GM10248 (cell line): ENCODE data around the gene RPH3AL.

ENCODE experiments used
- CTCF ChIA-PET: fragments of 300-600 bp; sonication (Branson Sonifier 250); formaldehyde crosslinking; extraction: SDS; loops from one replicate; lab custom pipeline; 2021; ENCODE audit warnings: antibody characterized with exemption; lab: Yijun Ruan, JAX
- POLR2A ChIA-PET: fragments of 350-650 bp; sonication (Branson Sonifier 250); formaldehyde crosslinking; extraction: SDS; loops from one replicate; lab custom pipeline; 2020; ENCODE audit warnings: antibody characterized with exemption; lab: Yijun Ruan, JAX
- DNase-seq: peaks from one replicate; pipeline ENCODE4 v3.0.0; 2012; ENCODE audit errors: extremely low spot score
- TF ChIP-seq, protein P1 (sequence below): IDR thresholded peaks from 2 replicates; pipeline ENCODE4 v1.5.1; 2012; ENCODE audit warnings: mild to moderate bottlenecking, low read depth; ENCODE audit errors: extremely low read depth, missing control alignments, control extremely low read depth

Gene RPH3AL

GRCh38 chr17:181245-182049, 171.2 kb downstream of the RPH3AL start, which contains the start of gene DOC2B:
TSS of gene DOC2B (minus strand) at chr17:181650. CDS start at chr17:181479, 171 bp downstream.
- POLR2A ChIA-PET, result no interaction called here
- no peak for DNase-seq
- CTCF ChIA-PET, result no interaction called here

DNA sequence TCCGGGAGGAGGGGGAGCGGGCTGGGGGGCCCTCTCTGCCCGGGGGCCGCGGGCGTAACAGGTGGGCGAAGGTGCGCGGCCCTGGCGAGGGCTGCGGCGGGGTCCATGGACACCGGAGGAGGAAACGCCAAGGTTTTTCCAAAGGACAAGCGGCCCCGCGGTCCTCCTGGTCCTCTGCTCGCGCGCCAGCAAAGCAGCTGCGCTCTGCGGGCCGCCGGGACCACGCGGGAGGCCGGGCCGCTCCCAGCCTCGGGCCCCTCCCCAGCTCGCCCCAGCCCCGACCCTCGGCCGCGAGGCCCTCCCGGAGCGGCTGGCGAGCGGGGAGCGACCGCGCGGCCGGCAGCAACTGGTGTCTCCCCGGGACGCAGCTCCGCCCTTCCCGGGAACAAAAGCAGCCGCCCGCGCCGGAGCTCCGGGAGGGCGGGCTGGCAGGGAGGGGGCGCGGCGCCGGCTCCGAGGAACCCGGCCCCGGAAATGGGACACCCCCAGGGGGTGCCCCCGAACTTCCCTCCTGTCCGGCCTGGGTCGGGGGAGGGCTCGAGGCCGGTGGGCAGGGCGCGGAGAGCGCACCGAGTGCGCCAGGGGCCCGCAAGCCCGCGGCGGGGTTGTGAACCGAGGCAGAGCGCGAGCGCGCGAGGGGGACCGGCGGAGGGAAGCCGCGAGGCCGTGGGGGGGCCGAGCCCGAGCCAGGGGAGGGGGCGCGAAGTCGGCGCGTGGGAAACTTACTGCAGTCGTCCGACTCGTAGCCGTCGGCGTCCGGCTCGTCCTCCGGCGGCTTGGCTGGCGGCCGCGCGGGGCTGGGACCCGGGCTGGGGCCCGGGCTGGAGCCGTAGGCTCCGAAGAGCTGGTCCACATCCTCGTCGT, 172.0 kb downstream of the RPH3AL start:
- ChIA-PET CTCF (no interaction called here), POLR2A (no interaction called here)
- TF ChIP-seq, protein P1, sequence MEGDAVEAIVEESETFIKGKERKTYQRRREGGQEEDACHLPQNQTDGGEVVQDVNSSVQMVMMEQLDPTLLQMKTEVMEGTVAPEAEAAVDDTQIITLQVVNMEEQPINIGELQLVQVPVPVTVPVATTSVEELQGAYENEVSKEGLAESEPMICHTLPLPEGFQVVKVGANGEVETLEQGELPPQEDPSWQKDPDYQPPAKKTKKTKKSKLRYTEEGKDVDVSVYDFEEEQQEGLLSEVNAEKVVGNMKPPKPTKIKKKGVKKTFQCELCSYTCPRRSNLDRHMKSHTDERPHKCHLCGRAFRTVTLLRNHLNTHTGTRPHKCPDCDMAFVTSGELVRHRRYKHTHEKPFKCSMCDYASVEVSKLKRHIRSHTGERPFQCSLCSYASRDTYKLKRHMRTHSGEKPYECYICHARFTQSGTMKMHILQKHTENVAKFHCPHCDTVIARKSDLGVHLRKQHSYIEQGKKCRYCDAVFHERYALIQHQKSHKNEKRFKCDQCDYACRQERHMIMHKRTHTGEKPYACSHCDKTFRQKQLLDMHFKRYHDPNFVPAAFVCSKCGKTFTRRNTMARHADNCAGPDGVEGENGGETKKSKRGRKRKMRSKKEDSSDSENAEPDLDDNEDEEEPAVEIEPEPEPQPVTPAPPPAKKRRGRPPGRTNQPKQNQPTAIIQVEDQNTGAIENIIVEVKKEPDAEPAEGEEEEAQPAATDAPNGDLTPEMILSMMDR, result no peak
- no peak for DNase-seq

More at GRCh38 chr17:181245-182049, 171.2 kb downstream of the RPH3AL start, which contains the start of gene DOC2B:
- TF ChIP-seq, protein P1, result no peak

DNA sequence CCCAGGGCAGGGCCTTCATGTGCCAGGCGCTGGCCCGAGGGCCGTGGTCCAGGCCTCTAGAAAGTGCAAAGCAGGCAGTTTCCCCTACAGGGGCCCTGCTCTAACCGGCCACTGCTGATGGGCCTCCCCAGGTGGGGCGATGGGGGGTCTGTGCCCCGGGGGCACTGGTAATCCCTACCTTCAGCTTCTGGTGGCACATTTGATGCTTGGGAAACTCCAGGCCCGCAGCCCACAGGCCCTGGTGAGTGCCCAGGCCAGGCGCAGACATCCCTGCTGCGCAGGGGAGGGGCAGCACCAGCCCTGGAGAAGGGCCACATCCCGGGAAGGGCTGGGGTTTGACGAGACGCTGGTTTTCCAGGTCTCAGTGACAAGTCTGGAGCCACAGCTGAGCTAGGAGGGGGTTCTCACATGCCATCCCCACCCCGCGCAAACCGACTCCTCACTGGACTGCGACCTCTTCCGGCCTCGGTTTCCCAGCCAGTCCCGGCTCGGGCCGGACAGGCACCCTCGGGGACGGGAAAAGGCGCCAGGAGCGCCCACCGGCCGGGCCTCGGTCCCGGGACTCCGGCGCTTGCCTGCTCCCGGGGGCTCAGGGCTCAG, 172.7 kb downstream of the RPH3AL start:
- POLR2A ChIA-PET, result no interaction called here
- CTCF ChIA-PET, result interaction anchor here (1.4 kb wide), 1 partner anchor 13 kb away, joined by 3 read pairs; no protein-coding TSS in a partner anchor
- DNase-seq, result no peak
- TF ChIP-seq, protein P1, result no peak

DNA sequence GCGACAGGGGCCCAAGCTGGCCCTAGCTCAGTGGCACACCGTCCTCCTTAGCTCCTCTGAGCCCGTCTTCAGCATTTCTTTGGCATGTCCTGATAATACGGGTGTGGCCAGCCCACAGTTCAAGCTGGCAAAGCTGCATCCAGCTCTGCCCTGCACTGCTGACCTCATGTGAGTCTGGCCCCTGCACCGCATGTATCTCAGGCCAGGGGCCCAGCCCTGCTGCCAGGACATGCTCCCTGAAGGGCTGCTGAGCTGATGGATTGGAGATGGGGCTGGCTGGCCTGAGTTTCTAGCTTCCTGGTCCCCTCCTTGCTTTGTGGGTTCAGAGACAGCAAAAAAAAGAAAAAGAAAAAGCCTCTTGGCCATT, 173.6 kb downstream of the RPH3AL start:
- DNase-seq, result no peak
- ChIA-PET CTCF (interaction anchor here (1.4 kb wide), 1 partner anchor 14 kb away, joined by 3 read pairs; no protein-coding TSS in a partner anchor), POLR2A (no interaction called here)
- TF ChIP-seq, protein P1, result no peak

DNA sequence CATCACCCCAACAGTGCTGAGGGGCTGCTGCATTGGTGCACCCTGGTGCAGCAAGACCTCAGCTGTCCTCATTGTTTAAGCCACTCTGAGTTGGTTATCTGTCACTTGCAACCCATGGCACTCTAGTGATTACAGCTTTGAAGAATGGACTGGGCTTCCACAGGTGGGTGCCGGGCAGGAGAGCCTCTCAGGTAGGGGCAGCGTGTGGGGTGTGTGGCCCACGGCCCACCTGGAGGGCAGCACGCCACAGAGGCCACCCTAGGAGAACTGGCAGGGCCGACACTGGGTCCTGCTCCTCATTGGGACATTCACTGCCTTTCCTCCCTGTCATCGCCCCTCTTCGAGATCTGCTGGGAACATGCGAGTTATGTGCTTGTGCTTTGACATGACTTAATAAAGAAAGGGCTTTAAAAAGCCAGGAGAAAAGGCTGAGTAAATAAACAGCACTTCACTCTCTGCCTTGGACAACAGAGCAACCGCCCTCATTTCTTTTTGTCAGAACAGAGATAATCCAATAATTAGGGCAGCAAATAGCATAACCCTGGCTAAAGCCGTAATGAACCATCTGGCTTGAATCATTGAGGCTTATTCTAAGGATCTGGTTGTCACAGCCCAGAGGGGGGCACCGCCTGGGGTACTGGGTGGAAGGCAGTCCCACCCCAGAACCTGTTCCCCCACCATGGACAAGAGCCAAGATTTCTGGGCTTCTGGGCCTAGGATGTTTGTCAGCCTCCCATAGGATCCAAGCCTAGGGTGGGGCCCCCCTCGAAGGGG, 174.1 kb downstream of the RPH3AL start:
- ChIA-PET CTCF (interaction anchor here (1.4 kb wide), 1 partner anchor 14 kb away, joined by 3 read pairs; no protein-coding TSS in a partner anchor), POLR2A (no interaction called here)
- DNase-seq, result no peak
- TF ChIP-seq, protein P1, result no peak
